Sigmoid colon (tissue), 7 donors: ENCODE results near the gene GUK1. TPM values are rescaled to one million over a fixed set of nuclear protein-coding genes. Genes with fewer than 3 reads are reported as not detected.
A peak's percentile ranks its signal among the peaks of the same experiment; 100 is the strongest.

ENCODE experiments used
- DNase-seq: peaks from one replicate; pipeline ENCODE4 v3.0.0-alpha.2; 2019
- H3K27ac ChIP-seq, 4 donors: fragments of 200-600 bp; sonication (generic); one replicate each; pipeline ENCODE4 v1.5.1; 2016 to 2019; ENCODE audit warnings: mild to moderate bottlenecking in 1 of 4
- H3K27me3 ChIP-seq, 3 donors: fragments of 200-600 bp; sonication (generic); one replicate each; pipeline ENCODE4 v1.5.1; 2019; ENCODE audit warnings: mild to moderate bottlenecking in 1 of 3
- H3K36me3 ChIP-seq, 4 donors: fragments of 200-600 bp; sonication (generic); one replicate each; pipeline ENCODE4 v1.5.1; 2016 to 2019
- H3K4me1 ChIP-seq, 4 donors: fragments of 200-600 bp; sonication (generic); one replicate each; pipeline ENCODE4 v1.5.1; 2017 to 2019
- H3K4me3 ChIP-seq, 4 donors: fragments of 200-600 bp; sonication (generic); one replicate each; pipeline ENCODE4 v1.5.1; 2017 to 2019; ENCODE audit warnings: mild to moderate bottlenecking in 2 of 4, moderate library complexity in 1 of 4
- H3K9me3 ChIP-seq, 4 donors: fragments of 200-600 bp in 3 of 4; sonication (generic) in 3 of 4; one replicate each; pipeline versions ENCODE4 v1.5.1 to v1.6.1; 2013 to 2019
- EP300 ChIP-seq, 4 donors: sonication (generic); formaldehyde crosslinking; IDR thresholded peaks; one replicate each; pipeline ENCODE4 v1.6.1; 2017; ENCODE audit warnings: antibody characterized with exemption in 4 of 4
- POLR2A ChIP-seq, 2 donors: fragments of 450-650 bp; IDR thresholded peaks; one replicate each; pipeline ENCODE4 v1.6.1; 2016; ENCODE audit warnings: antibody characterized with exemption in 2 of 2, mild to moderate bottlenecking in 2 of 2, moderate library complexity in 2 of 2
- POLR2AphosphoS5 ChIP-seq, 4 donors: sonication (generic); formaldehyde crosslinking; IDR thresholded peaks; one replicate each; pipeline ENCODE4 v1.6.1; 2017; ENCODE audit warnings: antibody characterized with exemption in 4 of 4
- WGBS, 2 donors: extraction: QIAGEN DNeasy Blood & Tissue Kit; methylation state at CpG; one replicate each; pipeline ENCODE4 v1.1.7; 2013; 5-methylcytosine and 5-hydroxymethylcytosine counted together
- intact Hi-C: fragments of 100-400 bp; cut with DNase I; formaldehyde crosslinking; loops from one replicate; pipeline ENCODE4 v1.15.1; 2023
- polyA plus RNA-seq, 3 donors: library from polyadenylated mRNA; stranded (reverse); fragments of 200-250 nt; gene quantifications; one replicate each; pipeline ENCODE4 v1.2.3, GENCODE V29; 2013
- total RNA-seq, 4 donors: library from RNA; depleted of rRNA; stranded (reverse); fragments of >200 nt; gene quantifications; one replicate each; pipeline ENCODE4 v1.1.0, GENCODE V29; 2016
- TF ChIP-seq, protein P1 (sequence below), 4 experiments: fragments of 450-650 bp in 3 of 4; fragments of 200-600 bp in 1 of 4; IDR thresholded peaks; one replicate each; pipeline ENCODE4 v1.5.1; 2016 to 2019; ENCODE audit warnings: antibody characterized with exemption in 4 of 4, mild to moderate bottlenecking in 3 of 4, moderate library complexity in 2 of 4
- donor health status: healthy with polysubstance abuse.
- donor health status: Bipolar disorder and iron deficiency.
- donor health status: healthy.

GUK1 gene
- total and polyA plus RNA-seq, 7 donors, result 225 to 668 (median 366) TPM

DNA sequence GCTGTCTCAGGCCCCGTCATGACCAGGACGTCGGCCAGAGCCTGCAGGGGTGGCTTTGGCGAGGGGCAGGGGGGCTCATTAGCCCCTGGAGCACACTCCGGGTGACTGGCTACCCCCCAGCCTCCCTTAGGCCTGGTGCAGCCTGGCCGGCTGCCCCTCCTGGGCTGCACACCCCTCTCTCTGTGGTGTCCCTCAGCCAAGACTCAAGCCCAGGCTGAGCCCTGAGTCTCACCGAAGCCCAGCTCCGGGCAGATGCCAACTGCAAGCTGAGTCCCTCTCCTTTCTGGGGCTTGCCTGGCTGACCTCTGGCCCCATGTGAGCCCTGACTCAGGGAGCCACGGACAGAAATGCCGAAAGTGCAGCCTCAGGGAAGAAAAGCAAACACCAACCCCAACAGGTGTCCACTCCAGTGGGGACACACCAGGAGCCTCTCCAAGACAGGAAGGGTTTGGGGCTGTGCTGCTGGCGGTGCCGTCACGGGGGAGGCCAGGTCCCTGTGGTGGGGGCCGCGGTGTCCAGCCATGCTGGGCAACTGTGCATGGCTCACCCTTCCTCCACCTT is 20.2 kb downstream of the GUK1 start:
- H3K4me3 ChIP-seq, result no peak overlapping the region
- intact Hi-C loops, result loop anchor here (10.0 kb wide), 1 partner anchor 275 kb away; no protein-coding TSS in a partner anchor
- H3K27me3 ChIP-seq, result peaks cover 7 to 23% (median 10%) of the 10 kb centered on the region in 3 donors
- no peak for TF ChIP-seq POLR2AphosphoS5 (IDR thresholded peaks at IDR 0.05)
- 81 to 85% methylated on average over 15 of the region's 15 CpGs for WGBS, 2 donors
- H3K9me3 ChIP-seq, result no peaks in the 10 kb centered on the region
- peaks cover 0 to 27% (median 18%) of the 10 kb centered on the region in 4 donors for H3K4me1 ChIP-seq
- DNase-seq, result no peak
- no peak overlapping the region for H3K27ac ChIP-seq
- no peaks in the 10 kb centered on the region for H3K36me3 ChIP-seq

DNA sequence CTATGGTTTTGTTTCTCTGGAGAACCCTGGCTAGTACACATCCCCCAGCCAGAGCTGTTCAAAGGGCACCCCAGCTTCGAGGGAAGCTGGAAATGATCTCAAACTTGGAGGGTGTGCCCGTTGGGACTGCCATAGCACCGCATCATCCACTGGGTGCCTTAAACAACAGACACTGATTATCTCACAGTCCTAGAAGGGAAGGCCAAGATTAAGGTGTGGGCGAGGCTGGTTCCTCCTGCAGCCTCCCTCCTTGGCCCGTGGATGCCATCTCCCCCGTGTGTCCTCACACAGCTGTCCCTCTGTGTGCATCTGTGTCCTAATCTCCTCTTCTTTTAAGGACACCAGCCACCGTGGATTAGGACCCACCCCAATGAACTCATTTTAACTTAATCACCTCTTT is 21.3 kb downstream of the GUK1 start:
- H3K27ac ChIP-seq, result peak overlapping the region in 1 of 4 donors; percentile 67
- H3K27me3 ChIP-seq, result peaks cover 7 to 23% (median 10%) of the 10 kb centered on the region in 3 donors
- intact Hi-C loops, result loop anchor here (10.0 kb wide), 1 partner anchor 277 kb away; no protein-coding TSS in a partner anchor
- WGBS, 2 donors, result 13 to 60% methylated on average over 7 of the region's 7 CpGs
- no peak for TF ChIP-seq POLR2AphosphoS5 (IDR thresholded peaks at IDR 0.05)
- TF ChIP-seq EP300 (IDR thresholded peaks at IDR 0.05), result no peak
- no peak for TF ChIP-seq POLR2A (IDR thresholded peaks at IDR 0.05)
- TF ChIP-seq, protein P1, sequence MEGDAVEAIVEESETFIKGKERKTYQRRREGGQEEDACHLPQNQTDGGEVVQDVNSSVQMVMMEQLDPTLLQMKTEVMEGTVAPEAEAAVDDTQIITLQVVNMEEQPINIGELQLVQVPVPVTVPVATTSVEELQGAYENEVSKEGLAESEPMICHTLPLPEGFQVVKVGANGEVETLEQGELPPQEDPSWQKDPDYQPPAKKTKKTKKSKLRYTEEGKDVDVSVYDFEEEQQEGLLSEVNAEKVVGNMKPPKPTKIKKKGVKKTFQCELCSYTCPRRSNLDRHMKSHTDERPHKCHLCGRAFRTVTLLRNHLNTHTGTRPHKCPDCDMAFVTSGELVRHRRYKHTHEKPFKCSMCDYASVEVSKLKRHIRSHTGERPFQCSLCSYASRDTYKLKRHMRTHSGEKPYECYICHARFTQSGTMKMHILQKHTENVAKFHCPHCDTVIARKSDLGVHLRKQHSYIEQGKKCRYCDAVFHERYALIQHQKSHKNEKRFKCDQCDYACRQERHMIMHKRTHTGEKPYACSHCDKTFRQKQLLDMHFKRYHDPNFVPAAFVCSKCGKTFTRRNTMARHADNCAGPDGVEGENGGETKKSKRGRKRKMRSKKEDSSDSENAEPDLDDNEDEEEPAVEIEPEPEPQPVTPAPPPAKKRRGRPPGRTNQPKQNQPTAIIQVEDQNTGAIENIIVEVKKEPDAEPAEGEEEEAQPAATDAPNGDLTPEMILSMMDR (IDR thresholded peaks at IDR 0.05), result no peak
- H3K9me3 ChIP-seq, result no peaks in the 10 kb centered on the region
- peaks cover 0 to 30% (median 18%) of the 10 kb centered on the region in 4 donors for H3K4me1 ChIP-seq
- H3K4me3 ChIP-seq, result no peak overlapping the region
- no peak for DNase-seq
- no peaks in the 10 kb centered on the region for H3K36me3 ChIP-seq

DNA sequence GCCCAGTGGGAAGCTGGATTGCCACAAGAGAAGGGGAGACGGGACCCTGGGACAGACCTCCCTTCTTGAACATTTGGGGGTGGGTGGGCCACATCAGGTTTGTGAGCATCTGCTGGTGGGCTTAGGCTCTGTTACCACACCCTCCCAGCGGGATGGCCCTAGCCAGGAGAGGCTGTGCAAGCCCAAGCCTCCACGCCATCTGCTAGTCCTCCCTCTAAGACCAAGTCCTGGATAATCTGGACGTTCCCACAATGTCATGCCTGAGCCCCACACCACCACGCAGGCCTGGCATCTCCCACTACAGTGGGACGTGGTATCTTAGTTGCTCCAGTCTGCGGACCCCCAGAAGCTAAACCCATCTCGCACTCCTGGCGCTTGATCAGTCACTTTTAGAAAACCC is 21.8 kb downstream of the GUK1 start:
- intact Hi-C loops, result loop anchor here (10.0 kb wide), 1 partner anchor 277 kb away; no protein-coding TSS in a partner anchor

DNA sequence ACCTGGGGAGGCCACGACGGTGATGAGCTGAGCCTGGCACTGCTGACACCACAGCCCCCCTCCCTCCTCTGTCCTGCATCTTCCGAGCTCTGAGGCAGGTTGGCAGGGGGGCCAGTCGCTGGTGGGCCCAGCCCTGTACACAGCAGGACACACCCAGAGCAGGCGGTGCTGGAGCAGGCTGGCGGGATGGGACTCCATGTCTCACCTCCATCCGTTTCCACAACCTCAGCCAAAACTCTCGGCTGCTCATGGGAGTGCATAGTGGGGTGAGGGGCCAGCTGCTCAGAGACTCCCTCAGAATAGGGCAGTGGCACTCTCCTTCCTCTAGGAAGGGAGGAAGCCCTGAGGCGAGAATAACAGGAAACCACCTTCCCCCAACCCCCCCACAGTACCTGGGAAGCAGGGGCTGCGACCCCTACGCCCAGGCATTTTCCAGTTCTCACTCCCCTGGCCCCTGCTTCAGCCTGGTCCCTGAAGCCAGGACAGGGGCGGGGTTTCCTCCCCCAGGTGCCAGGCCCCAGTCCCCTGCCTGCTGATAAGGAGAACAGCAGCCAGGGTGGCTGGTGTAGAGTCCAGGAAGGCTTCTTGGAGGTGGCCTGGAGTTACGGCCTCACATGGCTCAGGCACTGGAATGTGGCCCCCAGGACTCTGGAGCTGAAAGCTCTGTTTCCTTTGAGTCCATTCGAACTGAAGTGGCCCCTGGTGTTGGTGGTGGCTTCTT is 22.4 kb downstream of the GUK1 start:
- Histone ChIP-seq H3K27ac (peak overlapping the region in 3 of 4 donors; percentile 36 to 67 (median 38)), H3K27me3 (peaks cover 7 to 23% (median 10%) of the 10 kb centered on the region in 3 donors), H3K9me3 (no peaks in the 10 kb centered on the region), H3K4me1 (peaks cover 0 to 35% (median 25%) of the 10 kb centered on the region in 4 donors), H3K36me3 (no peaks in the 10 kb centered on the region), H3K4me3 (no peak overlapping the region)
- intact Hi-C loops, result loop anchor here (10.0 kb wide), 1 partner anchor 278 kb away; no protein-coding TSS in a partner anchor
- no peak for TF ChIP-seq EP300 (IDR thresholded peaks at IDR 0.05)
- TF ChIP-seq POLR2A (IDR thresholded peaks at IDR 0.05), result no peak
- TF ChIP-seq, protein P1 (IDR thresholded peaks at IDR 0.05), result no peak
- no peak for TF ChIP-seq POLR2AphosphoS5 (IDR thresholded peaks at IDR 0.05)
- no peak for DNase-seq
- 24 to 28% methylated on average over 14 of the region's 14 CpGs for WGBS, 2 donors

More for the DNA sequence above, 21.8 kb downstream of the GUK1 start:
- Histone ChIP-seq H3K4me1 (peaks cover 0 to 35% (median 23%) of the 10 kb centered on the region in 4 donors), H3K4me3 (no peak overlapping the region), H3K27me3 (peaks cover 7 to 23% (median 10%) of the 10 kb centered on the region in 3 donors), H3K27ac (peak overlapping the region in 2 of 4 donors; percentile 36 to 67), H3K36me3 (no peaks in the 10 kb centered on the region), H3K9me3 (no peaks in the 10 kb centered on the region)
- WGBS, 2 donors, result 83 to 84% methylated on average over 9 of the region's 9 CpGs
- DNase-seq, result no peak
- TF ChIP-seq, protein P1 (IDR thresholded peaks at IDR 0.05), result no peak
- no peak for TF ChIP-seq EP300 (IDR thresholded peaks at IDR 0.05)
- TF ChIP-seq POLR2A (IDR thresholded peaks at IDR 0.05), result no peak
- no peak for TF ChIP-seq POLR2AphosphoS5 (IDR thresholded peaks at IDR 0.05)
